HuH-7 (cell line): ENCODE results near the gene PLCXD1.
"Not testable (repeated sequence)": the region's sequence is repeated elsewhere in the genome, so short reads cannot be mapped to it uniquely, and the experiment has no call there.

Experiments
- DNase-seq: peaks from one replicate; pipeline ENCODE4 v3.0.0; 2011; ENCODE audit warnings: low spot score

PLCXD1 gene

GRCh38 chrX:281166-281999, at the start of gene PLCXD1:
TSS of gene PLCXD1 (plus strand) at chrX:281381. CDS start at chrX:284188, 2,807 bp downstream.
- no peak for DNase-seq

GRCh38 chrX:231637-232277, 49.4 kb upstream of the PLCXD1 start:
- DNase-seq: not testable (repeated sequence)

GRCh38 chrX:232278-232655, 48.9 kb upstream of the PLCXD1 start:
- not testable (repeated sequence) for DNase-seq

GRCh38 chrX:236201-236600, 45.0 kb upstream of the PLCXD1 start:
- not testable (repeated sequence) for DNase-seq

GRCh38 chrX:250965-251364, 30.2 kb upstream of the PLCXD1 start:
- no peak for DNase-seq

GRCh38 chrX:251396-252243, 29.6 kb upstream of the PLCXD1 start:
- not testable (repeated sequence) for DNase-seq

- DNase-seq: no peak
Measured at GRCh38 chrX:252244-252956, 28.8 kb upstream of the PLCXD1 start.

- DNase-seq: no peak
Measured at GRCh38 chrX:252957-253291, 28.3 kb upstream of the PLCXD1 start.

- no peak for DNase-seq
Measured at GRCh38 chrX:253451-254297, 27.5 kb upstream of the PLCXD1 start.

GRCh38 chrX:254630-255215, 26.5 kb upstream of the PLCXD1 start:
- no peak for DNase-seq

GRCh38 chrX:255923-256331, 25.3 kb upstream of the PLCXD1 start:
- no peak for DNase-seq

- DNase-seq: not testable (repeated sequence)
Measured at GRCh38 chrX:257054-257453, 24.1 kb upstream of the PLCXD1 start.

GRCh38 chrX:257681-258289, 23.4 kb upstream of the PLCXD1 start:
- DNase-seq: no peak

GRCh38 chrX:258291-259040, 22.7 kb upstream of the PLCXD1 start:
- no peak for DNase-seq

GRCh38 chrX:259692-260355, 21.4 kb upstream of the PLCXD1 start:
- DNase-seq: no peak

GRCh38 chrX:261167-261918, 19.8 kb upstream of the PLCXD1 start:
- DNase-seq: no peak

- no peak for DNase-seq
Measured at GRCh38 chrX:261919-262352, 19.2 kb upstream of the PLCXD1 start.

- no peak for DNase-seq
Measured at GRCh38 chrX:262381-262909, 18.7 kb upstream of the PLCXD1 start.
